Endothelial cell (in vitro differentiated cells): ENCODE results near the gene DGUOK. TPM values are rescaled to one million over a fixed set of nuclear protein-coding genes. Genes with fewer than 3 reads are reported as not detected.

Source experiments
- DNase-seq: peaks from one replicate; pipeline ENCODE4 v3.0.0; 2021; ENCODE audit warnings: low spot score
- H3K27ac Mint-ChIP-seq: one replicate; pipeline ENCODE4 v1.8.0; 2021; ENCODE audit warnings: mixed read lengths, inconsistent platforms; ENCODE audit not compliant: unreplicated experiment
- H3K27me3 Mint-ChIP-seq: one replicate; pipeline ENCODE4 v1.8.0; 2021; ENCODE audit warnings: mild to moderate bottlenecking, moderate library complexity, mixed read lengths, inconsistent platforms; ENCODE audit not compliant: unreplicated experiment
- H3K36me3 Mint-ChIP-seq: one replicate; pipeline ENCODE4 v1.8.0; 2021; ENCODE audit warnings: mild to moderate bottlenecking, low read depth, mixed read lengths, inconsistent platforms; ENCODE audit not compliant: unreplicated experiment
- H3K4me1 Mint-ChIP-seq: one replicate; pipeline ENCODE4 v1.8.0; 2021; ENCODE audit warnings: mild to moderate bottlenecking, mixed read lengths, inconsistent platforms; ENCODE audit not compliant: unreplicated experiment
- H3K4me3 Mint-ChIP-seq: one replicate; pipeline ENCODE4 v1.8.0; 2021; ENCODE audit warnings: mild to moderate bottlenecking, mixed read lengths, inconsistent platforms; ENCODE audit not compliant: unreplicated experiment
- H3K9me3 Mint-ChIP-seq: one replicate; pipeline ENCODE4 v1.8.0; 2021; ENCODE audit warnings: mixed read lengths, inconsistent platforms; ENCODE audit not compliant: unreplicated experiment
- total RNA-seq: library from RNA; stranded (reverse); fragmentation: NEBNext Ultra II Directional; extraction: Animal tissue kit (Norgen Biotek cat#: 25700); gene quantifications from one replicate; pipeline ENCODE4 v1.2.1, GENCODE V29; 2021; ENCODE audit not compliant: unreplicated experiment
- TF ChIP-seq, protein P1 (sequence below): fragments of 200-600 bp; sonication (generic); IDR thresholded peaks from one replicate; pipeline ENCODE4 v1.5.0; 2021; ENCODE audit warnings: antibody characterized with exemption; ENCODE audit not compliant: unreplicated experiment

DGUOK gene
- total RNA-seq, 1 donor from 2014 or later: 68.3 TPM

DNA sequence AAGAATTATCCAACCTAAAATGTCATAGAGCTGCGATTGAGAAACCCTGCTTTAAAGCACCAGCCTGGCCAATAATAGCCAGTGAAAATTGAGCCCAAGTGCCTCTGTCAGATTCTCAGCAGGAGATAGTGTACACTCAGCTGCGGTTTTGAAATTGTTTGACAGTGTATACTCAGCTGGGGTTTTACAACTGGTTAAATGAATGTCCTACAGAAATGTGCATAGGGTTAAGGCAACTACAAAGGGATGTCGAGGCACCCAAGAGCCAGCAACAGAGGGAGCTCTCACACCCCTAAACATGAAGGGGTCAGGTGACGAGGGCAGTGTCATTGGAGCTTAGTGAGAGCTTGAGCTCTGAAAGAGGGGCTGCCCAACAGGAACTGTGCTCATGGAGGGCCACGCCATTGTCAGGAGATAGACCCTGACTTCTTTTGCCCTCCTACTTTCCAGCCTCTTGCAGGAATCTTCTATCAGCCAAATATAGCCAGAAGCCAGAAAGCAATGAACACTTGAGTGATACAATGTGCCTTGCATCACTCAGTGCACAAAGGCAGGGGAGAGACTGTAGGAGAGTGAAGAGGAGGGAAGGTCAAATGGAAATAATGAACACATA lies 18.7 kb upstream of the DGUOK start:
- peaks cover 4% of the 10 kb centered on the region for H3K4me1 Mint-ChIP-seq
- DNase-seq: no peak
- H3K27ac Mint-ChIP-seq: no peak overlapping the region
- H3K36me3 Mint-ChIP-seq: no peaks in the 10 kb centered on the region
- H3K27me3 Mint-ChIP-seq: no peaks in the 10 kb centered on the region
- TF ChIP-seq, protein P1, sequence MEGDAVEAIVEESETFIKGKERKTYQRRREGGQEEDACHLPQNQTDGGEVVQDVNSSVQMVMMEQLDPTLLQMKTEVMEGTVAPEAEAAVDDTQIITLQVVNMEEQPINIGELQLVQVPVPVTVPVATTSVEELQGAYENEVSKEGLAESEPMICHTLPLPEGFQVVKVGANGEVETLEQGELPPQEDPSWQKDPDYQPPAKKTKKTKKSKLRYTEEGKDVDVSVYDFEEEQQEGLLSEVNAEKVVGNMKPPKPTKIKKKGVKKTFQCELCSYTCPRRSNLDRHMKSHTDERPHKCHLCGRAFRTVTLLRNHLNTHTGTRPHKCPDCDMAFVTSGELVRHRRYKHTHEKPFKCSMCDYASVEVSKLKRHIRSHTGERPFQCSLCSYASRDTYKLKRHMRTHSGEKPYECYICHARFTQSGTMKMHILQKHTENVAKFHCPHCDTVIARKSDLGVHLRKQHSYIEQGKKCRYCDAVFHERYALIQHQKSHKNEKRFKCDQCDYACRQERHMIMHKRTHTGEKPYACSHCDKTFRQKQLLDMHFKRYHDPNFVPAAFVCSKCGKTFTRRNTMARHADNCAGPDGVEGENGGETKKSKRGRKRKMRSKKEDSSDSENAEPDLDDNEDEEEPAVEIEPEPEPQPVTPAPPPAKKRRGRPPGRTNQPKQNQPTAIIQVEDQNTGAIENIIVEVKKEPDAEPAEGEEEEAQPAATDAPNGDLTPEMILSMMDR: no peak
- H3K4me3 Mint-ChIP-seq: no peak overlapping the region
- no peaks in the 10 kb centered on the region for H3K9me3 Mint-ChIP-seq

DNA sequence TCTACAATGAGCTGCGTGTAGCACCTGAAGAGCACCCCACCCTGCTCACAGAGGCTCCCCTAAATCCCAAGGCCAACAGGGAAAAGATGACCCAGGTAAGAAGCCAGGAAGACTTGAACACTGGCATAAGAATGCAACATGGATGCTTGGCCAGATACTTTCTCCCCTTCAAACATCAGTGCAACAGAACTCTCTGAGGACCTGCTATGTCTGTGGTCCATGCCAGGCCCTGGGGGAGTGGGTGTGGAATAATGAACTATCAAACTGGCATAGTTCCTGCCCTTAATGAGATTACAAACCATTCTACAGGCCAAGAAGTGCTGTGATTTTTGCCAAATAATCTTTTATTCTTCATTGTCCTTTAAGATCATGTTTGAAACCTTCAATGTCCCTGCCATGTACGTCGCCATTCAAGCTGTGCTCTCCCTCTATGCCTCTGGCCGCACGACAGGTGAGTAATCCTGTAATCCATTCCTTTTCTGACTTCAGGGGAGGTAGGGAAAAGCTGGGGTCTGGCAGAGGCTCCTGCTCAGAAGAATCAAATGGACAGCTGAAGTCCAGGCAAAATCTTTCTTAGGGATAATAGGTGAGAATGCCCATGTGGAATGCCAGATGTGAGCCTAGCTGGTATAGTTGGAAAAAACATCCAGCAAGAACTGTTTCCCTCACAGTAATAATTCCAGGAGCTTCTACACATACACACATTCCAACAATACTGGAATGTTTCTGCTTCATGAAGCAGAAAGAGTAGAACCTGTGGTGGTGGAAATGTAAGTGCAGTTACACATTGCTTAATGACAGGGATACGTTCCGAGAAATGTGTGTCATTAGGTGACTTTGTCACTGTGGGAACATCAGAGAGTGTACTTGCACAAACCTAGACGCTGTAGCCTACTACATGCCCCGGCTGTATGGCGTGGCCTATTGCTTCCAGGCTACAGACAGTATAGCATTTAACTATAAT lies 17.7 kb upstream of the DGUOK start:
- no peak overlapping the region for H3K27ac Mint-ChIP-seq
- no peaks in the 10 kb centered on the region for H3K9me3 Mint-ChIP-seq
- H3K27me3 Mint-ChIP-seq: no peaks in the 10 kb centered on the region
- H3K4me3 Mint-ChIP-seq: no peak overlapping the region
- TF ChIP-seq, protein P1: no peak
- no peaks in the 10 kb centered on the region for H3K36me3 Mint-ChIP-seq
- DNase-seq: no peak
- H3K4me1 Mint-ChIP-seq: peaks cover 4% of the 10 kb centered on the region

DNA sequence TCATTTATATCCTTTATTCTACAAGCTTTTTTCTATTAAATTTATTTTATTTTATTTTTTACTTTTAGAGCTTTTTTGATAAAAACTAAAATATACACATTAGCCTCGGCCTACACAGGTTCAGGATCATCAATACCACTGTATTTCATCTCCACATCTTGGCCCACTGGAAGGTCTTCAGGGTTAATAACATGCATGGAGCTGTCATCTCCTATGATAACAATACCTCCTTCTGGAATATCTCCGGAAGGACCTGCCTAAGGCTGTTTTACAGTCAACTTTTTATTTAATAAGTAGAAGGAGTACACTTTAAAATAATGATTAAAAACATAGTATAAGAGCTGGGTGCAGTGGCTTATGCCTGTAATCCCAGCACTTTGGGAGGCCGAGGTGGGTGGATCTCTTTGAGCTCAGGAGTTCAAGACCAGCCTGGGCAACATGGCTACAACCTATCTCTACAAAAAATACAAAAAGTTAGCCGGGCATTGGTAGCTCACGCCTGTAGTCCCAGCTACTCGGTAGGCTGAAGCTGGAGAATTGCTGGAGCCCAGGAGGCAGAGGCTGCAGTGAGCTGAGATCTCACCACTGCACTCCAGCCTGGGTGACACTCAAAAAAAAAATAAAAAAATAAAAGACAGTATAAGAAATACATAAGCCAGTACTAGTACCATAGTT lies 15.7 kb upstream of the DGUOK start:
- DNase-seq: no peak
- H3K4me3 Mint-ChIP-seq: no peak overlapping the region
- TF ChIP-seq, protein P1: no peak
- H3K4me1 Mint-ChIP-seq: peaks cover 10% of the 10 kb centered on the region
- H3K27ac Mint-ChIP-seq: no peak overlapping the region
- no peaks in the 10 kb centered on the region for H3K36me3 Mint-ChIP-seq
- H3K27me3 Mint-ChIP-seq: no peaks in the 10 kb centered on the region
- H3K9me3 Mint-ChIP-seq: no peaks in the 10 kb centered on the region

DNA sequence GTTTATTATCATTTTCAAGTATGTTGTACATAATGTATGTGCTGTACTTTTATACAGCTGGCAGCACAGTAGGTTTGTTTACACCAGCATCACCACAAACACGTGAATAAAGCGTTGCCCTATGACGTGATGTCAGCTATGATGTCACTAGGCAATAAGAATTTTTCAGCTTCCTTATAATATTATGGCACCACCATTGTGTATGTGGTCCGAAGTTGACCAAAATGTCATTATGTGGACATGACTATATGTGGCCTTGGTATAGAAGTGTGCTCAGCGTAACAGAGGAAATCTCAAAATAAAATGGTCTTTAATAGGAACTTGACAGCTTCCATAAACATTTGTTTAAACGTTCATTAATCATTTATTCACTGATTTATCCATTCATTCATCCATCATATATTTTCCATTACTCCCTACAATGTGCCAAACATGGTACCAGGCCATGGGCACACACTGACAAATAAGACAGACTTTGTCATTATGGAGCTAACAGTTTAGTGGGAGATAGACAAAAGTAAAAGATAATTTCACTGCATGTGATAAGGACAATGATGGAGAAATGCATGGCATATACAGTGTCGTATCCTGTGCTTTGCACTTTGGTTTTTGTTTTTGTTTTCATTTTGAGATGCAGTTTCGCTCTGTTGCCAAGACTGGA lies 15.0 kb upstream of the DGUOK start:
- peaks cover 10% of the 10 kb centered on the region for H3K4me1 Mint-ChIP-seq
- no peak overlapping the region for H3K27ac Mint-ChIP-seq
- H3K27me3 Mint-ChIP-seq: no peaks in the 10 kb centered on the region
- H3K4me3 Mint-ChIP-seq: no peak overlapping the region
- no peak for DNase-seq
- TF ChIP-seq, protein P1: no peak
- H3K36me3 Mint-ChIP-seq: no peaks in the 10 kb centered on the region
- no peaks in the 10 kb centered on the region for H3K9me3 Mint-ChIP-seq
